ENCODE results near the gene MTA3. TPM values are rescaled to one million over a fixed set of nuclear protein-coding genes. Genes with fewer than 3 reads are reported as not detected.

Gene MTA3
- total RNA-seq, 1 donor from 2014 or later: 105 TPM

DNA sequence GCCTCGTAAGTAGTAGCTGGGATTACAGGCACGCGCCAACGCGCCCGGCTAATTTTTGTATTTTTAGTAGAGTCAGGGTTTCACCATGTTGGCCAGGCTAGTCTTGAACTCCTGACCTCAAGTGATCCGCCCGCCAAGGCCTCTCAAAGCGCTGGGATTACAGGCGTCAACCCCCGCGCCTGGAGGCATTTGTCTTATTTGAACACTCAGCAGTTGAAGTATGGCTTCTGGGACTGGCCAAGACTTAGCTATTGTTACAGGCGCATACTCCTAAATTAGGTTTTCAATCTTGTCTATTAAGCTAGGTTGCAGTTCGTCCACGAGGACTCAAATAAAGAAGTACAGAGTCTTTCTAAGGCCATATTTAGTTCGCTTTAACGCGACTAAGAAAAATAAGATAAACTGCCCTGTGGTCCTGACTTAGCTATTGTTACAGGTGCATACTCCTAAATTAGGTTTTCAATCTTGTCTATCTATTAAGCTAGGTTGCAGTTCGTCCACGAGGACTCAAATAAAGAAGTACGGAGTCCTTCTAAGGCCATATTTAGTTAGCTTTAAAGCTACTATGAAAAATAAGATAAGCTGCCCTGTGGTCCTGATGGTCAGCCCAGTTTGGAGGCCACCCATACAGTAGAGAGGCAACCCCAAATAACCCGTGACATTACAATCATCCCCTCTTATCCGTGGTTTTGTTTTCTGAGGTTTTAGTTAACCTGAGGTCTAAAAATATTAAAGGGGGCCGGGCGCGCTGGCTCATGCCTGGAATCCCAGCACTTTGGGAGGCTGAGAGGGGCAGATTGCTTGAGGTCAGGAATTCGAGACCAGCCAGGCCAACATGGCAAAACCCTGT lies 20.8 kb upstream of the MTA3 start:
- DNase-seq (ENCODE audit: low spot score): no peak
- Mint-ChIP-seq H3K27ac (ENCODE audit: unreplicated experiment) (no peak overlapping the region), H3K4me1 (ENCODE audit: unreplicated experiment) (peaks cover 11% of the 10 kb centered on the region), H3K9me3 (ENCODE audit: unreplicated experiment) (no peaks in the 10 kb centered on the region), H3K27me3 (ENCODE audit: unreplicated experiment) (peaks cover 1% of the 10 kb centered on the region), H3K4me3 (ENCODE audit: unreplicated experiment) (no peak overlapping the region), H3K36me3 (ENCODE audit: low read depth, unreplicated experiment) (no peaks in the 10 kb centered on the region)
- TF ChIP-seq, protein P1, sequence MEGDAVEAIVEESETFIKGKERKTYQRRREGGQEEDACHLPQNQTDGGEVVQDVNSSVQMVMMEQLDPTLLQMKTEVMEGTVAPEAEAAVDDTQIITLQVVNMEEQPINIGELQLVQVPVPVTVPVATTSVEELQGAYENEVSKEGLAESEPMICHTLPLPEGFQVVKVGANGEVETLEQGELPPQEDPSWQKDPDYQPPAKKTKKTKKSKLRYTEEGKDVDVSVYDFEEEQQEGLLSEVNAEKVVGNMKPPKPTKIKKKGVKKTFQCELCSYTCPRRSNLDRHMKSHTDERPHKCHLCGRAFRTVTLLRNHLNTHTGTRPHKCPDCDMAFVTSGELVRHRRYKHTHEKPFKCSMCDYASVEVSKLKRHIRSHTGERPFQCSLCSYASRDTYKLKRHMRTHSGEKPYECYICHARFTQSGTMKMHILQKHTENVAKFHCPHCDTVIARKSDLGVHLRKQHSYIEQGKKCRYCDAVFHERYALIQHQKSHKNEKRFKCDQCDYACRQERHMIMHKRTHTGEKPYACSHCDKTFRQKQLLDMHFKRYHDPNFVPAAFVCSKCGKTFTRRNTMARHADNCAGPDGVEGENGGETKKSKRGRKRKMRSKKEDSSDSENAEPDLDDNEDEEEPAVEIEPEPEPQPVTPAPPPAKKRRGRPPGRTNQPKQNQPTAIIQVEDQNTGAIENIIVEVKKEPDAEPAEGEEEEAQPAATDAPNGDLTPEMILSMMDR (IDR thresholded peaks at IDR 0.05; ENCODE audit: unreplicated experiment): no peak

DNA sequence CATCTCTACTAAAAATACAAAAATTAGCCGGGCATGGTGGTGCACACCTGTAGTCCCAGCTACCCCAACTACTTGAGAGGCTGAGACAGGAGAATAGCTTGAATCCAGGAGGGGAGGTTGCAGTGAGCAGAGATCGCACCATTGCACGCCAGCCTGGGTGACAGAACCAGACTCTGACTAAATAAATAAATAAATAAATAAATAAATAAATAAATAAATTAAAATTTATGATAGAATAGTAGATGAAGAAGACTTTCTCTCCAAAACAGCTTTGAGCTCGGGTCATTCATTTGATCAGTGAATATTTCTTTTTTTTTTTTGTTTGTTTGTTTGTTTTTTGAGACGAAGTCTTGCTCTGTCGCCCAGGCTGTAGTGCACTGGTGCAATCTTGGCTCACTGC lies 17.6 kb upstream of the MTA3 start:
- peaks cover 3% of the 10 kb centered on the region for H3K27me3 Mint-ChIP-seq (ENCODE audit: unreplicated experiment)
- DNase-seq (ENCODE audit: low spot score): no peak
- H3K4me1 Mint-ChIP-seq (ENCODE audit: unreplicated experiment): peaks cover 9% of the 10 kb centered on the region
- TF ChIP-seq, protein P1 (IDR thresholded peaks at IDR 0.05; ENCODE audit: unreplicated experiment): no peak
- H3K36me3 Mint-ChIP-seq (ENCODE audit: low read depth, unreplicated experiment): no peaks in the 10 kb centered on the region
- H3K9me3 Mint-ChIP-seq (ENCODE audit: unreplicated experiment): no peaks in the 10 kb centered on the region
- no peak overlapping the region for H3K27ac Mint-ChIP-seq (ENCODE audit: unreplicated experiment)
- H3K4me3 Mint-ChIP-seq (ENCODE audit: unreplicated experiment): no peak overlapping the region

DNA sequence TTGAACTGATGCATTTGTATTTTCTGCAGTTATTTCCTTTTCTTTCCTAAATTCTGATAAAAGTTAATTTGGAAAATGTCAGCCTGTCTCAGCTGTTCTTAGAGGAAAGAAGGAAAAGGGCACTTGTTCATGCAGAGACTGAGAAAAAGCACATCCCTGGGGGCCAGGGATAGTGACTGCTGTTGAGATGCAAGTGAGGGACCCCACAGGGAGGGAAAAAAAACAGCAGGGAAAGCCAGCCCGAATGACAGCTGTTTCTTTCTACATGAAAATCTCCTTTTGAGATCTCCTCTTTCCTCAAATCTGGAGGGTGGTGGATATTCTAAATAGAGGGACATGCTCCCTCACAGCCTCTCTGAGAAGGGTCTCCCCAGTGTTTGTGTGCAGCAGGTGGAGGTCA lies 14.0 kb upstream of the MTA3 start:
- H3K4me1 Mint-ChIP-seq (ENCODE audit: unreplicated experiment): no peaks in the 10 kb centered on the region
- no peak overlapping the region for H3K4me3 Mint-ChIP-seq (ENCODE audit: unreplicated experiment)
- no peak for DNase-seq (ENCODE audit: low spot score)
- no peaks in the 10 kb centered on the region for H3K9me3 Mint-ChIP-seq (ENCODE audit: unreplicated experiment)
- TF ChIP-seq, protein P1 (IDR thresholded peaks at IDR 0.05; ENCODE audit: unreplicated experiment): no peak
- H3K36me3 Mint-ChIP-seq (ENCODE audit: low read depth, unreplicated experiment): no peaks in the 10 kb centered on the region
- H3K27me3 Mint-ChIP-seq (ENCODE audit: unreplicated experiment): peaks cover 5% of the 10 kb centered on the region
- no peak overlapping the region for H3K27ac Mint-ChIP-seq (ENCODE audit: unreplicated experiment)

DNA sequence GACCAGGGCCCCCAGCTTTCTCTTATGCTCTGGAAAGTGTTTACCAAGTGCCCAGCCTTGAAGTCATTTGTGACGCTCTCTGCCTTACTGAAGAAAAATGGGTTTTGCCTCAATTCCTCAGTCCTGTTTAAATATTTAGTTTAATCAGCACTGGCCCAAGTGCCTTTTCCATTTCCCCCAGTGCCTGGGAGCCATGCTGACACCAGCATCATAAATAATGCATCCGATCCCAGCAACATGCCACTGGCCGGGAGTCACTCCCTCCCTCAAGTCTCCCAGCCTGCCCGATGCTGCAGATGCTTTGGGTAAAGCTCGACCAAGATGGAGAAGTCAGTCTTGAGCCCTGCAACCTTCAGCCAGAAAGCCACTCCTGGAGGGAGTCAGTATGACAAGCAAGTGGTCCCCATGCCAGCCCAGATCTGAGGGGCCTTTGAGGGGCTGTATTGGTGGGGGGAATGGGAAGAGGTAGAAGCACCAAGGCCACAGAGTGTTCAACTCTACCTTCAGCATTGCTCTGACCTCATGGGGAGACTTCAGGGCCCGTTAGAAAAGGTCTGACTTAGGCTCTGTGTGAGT lies 12.0 kb upstream of the MTA3 start:
- Mint-ChIP-seq H3K4me3 (ENCODE audit: unreplicated experiment) (no peak overlapping the region), H3K9me3 (ENCODE audit: unreplicated experiment) (no peaks in the 10 kb centered on the region), H3K27ac (ENCODE audit: unreplicated experiment) (no peak overlapping the region), H3K27me3 (ENCODE audit: unreplicated experiment) (peaks cover 5% of the 10 kb centered on the region), H3K36me3 (ENCODE audit: low read depth, unreplicated experiment) (no peaks in the 10 kb centered on the region), H3K4me1 (ENCODE audit: unreplicated experiment) (no peaks in the 10 kb centered on the region)
- TF ChIP-seq, protein P1 (IDR thresholded peaks at IDR 0.05; ENCODE audit: unreplicated experiment): no peak
- DNase-seq (ENCODE audit: low spot score): no peak

DNA sequence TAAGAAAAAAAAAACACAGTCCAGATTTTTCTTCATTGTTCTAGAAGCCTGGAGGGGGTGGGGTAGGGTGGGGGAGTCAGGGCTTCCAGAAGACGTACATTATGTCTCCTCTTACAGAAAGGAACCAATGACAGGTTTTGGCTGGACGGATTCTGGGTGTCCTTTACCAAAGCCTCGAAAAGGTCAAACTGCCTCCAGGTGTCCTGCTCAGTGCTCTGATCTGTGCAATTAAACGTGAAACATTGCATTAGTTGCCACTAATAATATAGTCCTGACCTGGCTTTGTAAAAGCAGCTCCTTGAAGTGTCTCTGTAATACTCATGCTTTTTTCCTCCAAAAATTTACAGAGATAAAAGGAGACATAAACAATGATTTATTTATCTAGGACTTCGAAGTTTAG lies 11.1 kb upstream of the MTA3 start:
- Mint-ChIP-seq H3K36me3 (ENCODE audit: low read depth, unreplicated experiment) (no peaks in the 10 kb centered on the region), H3K27me3 (ENCODE audit: unreplicated experiment) (peaks cover 5% of the 10 kb centered on the region), H3K27ac (ENCODE audit: unreplicated experiment) (no peak overlapping the region), H3K9me3 (ENCODE audit: unreplicated experiment) (no peaks in the 10 kb centered on the region), H3K4me3 (ENCODE audit: unreplicated experiment) (no peak overlapping the region), H3K4me1 (ENCODE audit: unreplicated experiment) (no peaks in the 10 kb centered on the region)
- no peak for DNase-seq (ENCODE audit: low spot score)
- TF ChIP-seq, protein P1 (IDR thresholded peaks at IDR 0.05; ENCODE audit: unreplicated experiment): no peak
